HuH-7.5 (cell line): ENCODE results near the gene ZNF544.
"Not testable (repeated sequence)": the region's sequence is repeated elsewhere in the genome, so short reads cannot be mapped to it uniquely, and the experiment has no call there.

ENCODE experiments used
- DNase-seq: peaks from one replicate; pipeline ENCODE4 v3.0.0; 2011; ENCODE audit warnings: low spot score

Gene ZNF544

DNA sequence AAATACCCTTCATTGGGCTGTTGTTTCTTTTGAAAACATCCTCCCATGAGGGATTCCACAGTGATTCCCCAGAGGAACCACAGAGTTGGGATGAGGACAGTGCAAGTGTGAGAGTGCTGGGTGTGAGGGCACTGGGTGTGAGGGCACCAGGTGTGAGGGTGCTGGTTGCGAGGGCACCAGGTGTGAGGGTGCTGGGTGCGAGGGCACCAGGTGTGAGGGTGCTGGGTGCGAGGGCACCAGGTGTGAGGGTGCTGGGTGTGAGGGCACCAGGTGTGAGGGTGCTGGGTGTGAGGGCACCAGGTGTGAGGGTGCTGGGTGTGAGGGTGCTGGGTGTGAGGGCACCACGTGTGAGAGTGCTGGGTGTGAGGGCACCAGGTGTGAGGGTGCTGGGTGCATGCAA lies 29.5 kb downstream of the ZNF544 start:
- not testable (repeated sequence) for DNase-seq

GRCh38 chr19:58261600-58261967 lies 32.9 kb downstream of the ZNF544 start:
- DNase-seq = no peak

GRCh38 chr19:58261968-58262921 lies 33.5 kb downstream of the ZNF544 start:
- no peak for DNase-seq

DNA sequence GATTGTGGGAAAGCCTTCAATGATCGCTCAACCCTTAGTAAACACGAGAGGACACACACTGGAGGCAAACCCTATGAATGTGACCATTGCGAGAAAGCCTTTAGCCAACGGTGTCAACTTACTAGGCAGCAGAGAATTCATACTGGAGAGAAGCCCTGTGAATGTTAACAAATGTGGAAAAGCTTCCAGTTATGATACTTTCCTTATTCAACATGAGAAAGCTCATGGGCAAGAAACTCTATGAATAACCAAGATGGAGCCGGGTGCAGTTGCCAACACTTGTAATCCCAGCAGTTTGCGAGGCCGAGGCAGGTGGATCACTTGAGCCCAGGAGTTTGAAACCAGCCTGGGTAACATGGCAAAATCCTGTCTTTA lies 34.2 kb downstream of the ZNF544 start:
- DNase-seq = no peak

DNA sequence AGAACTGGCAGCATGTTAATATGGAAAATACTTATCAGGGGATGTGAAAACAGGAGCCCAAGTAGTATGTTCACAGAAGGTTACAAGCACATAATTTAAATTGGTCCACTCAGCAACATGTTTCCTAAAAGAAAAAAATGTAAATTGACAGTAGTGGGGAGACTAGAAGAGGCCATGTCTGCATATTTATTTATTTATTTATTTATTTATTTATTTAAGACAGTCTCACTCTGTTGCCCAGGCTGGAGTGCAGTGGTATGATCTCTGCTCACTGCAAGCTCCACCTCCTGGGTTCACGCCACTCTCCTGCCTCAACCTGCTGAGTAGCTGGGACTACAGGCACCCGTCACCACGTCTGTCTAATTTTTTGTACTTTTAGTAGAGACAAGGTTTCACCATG lies 36.4 kb downstream of the ZNF544 start:
- DNase-seq = no peak

GRCh38 chr19:58268344-58268743 lies 39.6 kb downstream of the ZNF544 start:
- no peak for DNase-seq

- no peak for DNase-seq
Measured at GRCh38 chr19:58274771-58275201, 46.1 kb downstream of the ZNF544 start.

DNA sequence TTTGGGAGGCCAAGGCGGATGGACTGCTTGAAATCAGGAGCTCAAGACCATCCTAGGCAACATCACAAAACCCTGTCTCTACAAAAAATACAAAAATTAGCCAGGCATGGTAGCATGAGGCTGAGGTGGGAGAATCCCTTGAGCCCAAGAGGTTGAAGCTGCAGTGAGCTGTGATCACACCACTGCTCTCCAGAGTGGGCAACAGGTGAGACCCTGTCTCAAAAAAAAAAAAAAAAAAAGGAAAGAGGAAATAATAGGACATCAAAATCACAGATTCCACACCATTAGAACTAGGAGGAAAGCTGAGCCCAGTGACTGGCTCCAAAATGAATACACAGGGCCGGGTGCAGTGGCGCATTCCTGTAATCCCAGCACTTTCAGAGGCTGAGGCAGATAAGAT lies 46.9 kb downstream of the ZNF544 start:
- DNase-seq = no peak

- DNase-seq = no peak
Measured at GRCh38 chr19:58277197-58277596, 48.5 kb downstream of the ZNF544 start.

DNA sequence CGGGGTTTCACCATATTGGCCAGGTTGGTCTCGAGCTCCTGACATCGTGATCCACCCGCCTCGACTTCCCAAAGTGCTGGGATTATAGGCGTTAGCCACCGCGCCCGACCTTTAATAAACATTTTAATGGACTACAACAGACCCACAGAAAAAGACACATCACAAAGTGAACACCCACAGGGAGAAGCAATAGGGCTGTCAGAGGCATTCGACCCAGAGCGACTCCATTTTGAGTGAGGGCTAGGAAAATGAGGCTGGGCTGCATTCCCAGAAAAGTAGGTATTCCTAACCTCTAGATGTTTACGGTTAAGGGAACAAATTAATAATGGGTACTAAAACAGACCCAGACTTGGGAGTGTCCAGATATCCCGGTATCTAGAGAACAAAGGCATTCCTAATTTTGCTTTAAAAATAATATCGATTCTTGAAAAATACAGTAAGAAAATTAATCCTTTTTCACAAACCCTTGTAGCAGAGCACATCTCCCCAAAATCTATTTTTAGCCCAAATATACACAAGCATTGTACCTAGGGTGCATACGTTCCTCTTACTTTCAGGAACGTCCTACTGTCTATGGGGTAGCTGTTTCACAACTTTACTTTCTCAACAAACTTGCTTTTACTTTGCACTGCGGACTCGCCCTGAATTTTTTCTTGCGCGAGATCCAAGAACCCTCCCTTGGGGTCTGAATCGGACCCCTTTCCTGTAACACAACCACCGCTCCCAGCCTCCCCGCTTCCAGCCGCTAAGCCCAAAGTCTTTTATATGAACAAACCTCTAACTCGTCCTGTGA lies 49.2 kb downstream of the ZNF544 start:
- DNase-seq = no peak

- peak; percentile 99 for DNase-seq
Measured at GRCh38 chr19:58278541-58279041, 49.9 kb downstream of the ZNF544 start, which contains the start of gene ZNF8. Gene ZNF8 (plus strand): TSS chr19:58278955. CDS start chr19:58279082, 127 bp downstream.

DNA sequence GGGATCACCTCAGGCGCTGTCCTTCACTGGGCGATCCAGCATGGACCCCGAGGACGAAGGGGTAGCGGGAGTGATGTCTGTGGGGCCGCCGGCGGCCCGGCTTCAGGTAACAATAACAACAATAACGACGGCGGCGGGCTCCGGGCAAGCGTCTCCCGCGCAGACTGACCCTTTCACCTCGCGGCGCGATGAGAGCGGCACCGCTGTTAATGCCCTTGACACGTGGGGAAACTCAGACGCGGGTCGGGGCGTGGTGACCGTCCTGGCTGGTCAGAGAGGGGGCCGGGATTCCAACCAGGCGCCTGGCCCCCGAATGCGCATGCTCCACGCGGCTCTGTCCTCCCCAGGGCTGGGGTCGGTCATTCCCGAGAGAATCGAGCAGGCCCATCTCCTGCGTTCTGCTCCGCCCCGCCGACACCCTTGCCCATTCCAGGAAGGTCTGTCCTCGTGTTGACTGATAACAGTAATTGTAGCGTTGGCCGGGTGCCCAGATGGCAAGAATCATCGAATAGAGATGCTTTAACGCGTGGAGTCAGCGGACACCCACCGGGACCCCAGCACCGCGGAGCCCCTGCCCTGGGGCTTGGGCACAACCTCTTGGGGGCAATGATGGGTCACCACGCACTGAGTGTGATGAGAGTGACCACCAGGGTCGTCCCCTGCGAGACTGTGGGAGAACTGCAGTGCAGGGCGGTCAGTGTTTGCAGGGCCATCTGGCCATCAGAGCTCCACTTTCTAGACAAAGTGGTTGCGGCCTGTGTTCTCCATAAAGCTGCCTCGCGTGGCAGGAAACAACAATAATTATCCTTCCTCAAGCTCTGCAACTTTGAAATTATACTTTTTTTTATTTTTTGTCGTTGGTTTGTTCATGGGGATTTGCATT lies 50.6 kb downstream of the ZNF544 start:
- DNase-seq = peak; percentile 55

DNA sequence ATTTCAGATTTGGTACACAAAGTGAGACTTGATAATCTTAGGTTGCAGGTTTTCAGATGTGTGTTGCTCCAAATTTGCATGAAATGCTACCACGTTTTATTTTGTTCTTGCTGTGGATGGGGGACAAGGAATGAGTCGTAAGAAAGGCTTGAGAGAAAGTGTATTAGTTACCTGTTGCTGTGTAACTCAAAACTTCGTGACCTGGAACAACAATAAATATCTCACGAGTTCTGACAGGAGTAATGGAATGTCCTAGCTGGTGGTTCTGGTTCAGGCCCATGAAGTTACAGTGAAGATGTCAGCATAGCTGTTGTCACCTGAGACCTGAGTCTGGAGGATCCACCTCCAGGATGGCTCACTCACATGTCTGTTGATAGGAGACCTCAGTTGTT lies 51.2 kb downstream of the ZNF544 start:
- no peak for DNase-seq

DNA sequence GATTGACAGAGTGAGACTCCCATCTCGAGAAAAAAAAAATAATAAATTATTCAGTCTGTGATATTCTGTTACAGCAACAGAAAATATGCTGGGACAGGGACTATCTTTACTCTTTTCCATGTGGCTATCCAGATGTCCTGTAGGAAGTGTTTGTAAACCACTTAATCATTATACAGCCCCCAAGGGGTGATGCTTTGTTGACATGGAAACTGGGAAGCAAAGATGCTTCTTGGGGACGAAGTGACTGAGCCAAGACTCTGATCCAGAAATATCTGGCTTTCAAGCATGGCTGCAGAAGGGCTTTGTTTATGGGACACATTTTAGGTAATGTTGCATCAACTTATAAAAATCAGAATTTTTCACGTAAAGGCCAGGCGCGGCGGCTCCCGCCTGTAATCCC lies 55.5 kb downstream of the ZNF544 start:
- DNase-seq = no peak

DNA sequence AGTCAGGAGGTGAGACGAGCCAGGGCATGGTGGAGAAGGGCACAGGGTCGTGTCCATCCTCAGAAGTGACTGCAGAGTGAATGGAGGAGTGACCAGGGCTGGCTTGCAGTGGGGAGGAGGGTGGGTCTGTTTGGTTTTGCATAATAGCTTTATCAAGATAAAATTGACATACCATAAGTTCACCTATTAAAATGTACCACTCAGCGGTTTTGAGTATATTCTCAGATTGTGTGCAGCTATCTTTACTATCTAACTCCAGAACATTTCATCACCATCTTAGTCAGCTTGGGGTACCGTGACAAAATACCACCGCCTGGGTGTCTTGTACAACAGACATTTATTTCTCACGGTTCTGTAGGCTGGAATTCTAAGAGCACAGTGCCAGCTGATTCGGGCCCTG lies 63.2 kb downstream of the ZNF544 start:
- no peak for DNase-seq

DNA sequence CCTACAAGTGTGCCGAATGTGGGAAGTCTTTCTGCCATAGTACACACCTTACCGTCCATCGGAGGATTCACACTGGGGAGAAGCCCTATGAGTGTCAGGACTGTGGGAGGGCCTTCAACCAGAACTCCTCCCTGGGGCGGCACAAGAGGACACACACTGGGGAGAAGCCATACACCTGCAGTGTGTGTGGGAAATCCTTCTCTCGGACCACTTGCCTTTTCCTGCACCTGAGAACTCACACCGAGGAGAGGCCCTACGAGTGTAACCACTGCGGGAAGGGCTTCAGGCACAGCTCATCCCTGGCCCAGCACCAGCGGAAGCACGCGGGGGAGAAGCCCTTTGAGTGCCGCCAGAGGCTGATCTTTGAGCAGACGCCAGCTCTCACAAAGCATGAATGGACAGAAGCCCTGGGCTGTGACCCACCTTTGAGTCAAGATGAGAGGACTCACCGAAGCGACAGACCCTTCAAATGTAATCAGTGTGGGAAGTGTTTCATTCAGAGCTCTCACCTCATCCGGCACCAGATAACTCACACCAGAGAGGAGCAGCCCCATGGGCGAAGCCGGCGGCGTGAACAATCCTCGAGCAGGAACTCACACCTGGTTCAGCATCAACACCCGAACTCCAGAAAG lies 66.1 kb downstream of the ZNF544 start:
- DNase-seq = no peak

- no peak for DNase-seq
Measured at GRCh38 chr19:58296104-58296503, 67.4 kb downstream of the ZNF544 start.

DNA sequence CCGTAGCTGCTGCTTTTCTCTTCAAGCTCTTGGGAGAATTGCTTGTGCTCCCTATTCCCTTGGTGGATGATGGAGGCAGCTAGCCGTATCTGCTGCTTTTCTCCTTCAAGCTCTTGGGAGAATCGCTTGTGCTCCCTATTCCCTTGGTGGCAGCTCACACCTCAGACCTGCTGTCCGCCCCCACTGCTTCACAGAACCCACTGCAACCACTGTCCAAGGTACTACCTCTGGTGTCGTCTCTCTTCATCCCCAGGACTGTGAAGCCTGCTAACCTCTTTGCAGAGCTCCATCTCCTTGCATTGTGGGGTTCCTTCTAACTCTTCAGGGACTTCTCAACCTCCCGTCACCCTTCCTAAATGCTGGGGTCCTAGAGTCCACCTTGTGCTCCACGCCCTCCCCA lies 71.9 kb downstream of the ZNF544 start:
- no peak for DNase-seq

DNA sequence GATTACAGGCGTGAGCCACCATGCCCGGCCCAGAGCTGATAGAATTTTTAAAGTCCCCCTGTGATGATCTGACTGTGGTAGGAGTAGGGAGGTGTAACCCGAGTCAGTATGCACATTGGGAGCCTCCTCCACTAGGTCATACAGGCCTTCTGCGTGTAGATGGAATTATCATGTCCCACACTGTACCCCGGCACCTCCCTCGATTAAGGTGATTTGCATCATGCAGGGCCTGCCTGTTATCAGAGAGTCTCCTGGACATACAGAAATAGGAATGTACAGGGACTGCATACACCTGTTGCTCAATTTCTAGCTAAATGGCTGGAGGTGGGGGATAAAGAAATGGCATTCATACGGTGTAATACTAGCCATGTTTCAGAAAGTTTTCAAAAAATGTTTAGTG lies 75.5 kb downstream of the ZNF544 start:
- no peak for DNase-seq

DNA sequence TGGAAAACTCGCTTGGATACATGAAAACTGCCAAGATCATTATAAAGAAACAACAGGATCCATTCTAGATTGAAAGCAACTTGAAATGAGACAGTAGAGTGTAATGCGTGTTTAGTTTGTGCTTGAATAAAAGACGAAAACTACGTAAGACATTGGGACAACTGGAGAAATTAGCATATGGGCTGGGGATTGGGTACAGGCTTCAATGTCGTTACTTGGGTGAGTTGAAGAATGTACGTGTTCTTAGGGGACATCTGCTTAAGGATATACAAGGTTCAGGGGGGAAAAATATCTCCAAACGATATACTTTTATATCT lies 76.0 kb downstream of the ZNF544 start:
- no peak for DNase-seq

- DNase-seq = peak; percentile 90
Measured at GRCh38 chr19:58305065-58305931, 76.6 kb downstream of the ZNF544 start, which contains the start of gene ERVK3-1. Gene ERVK3-1 (plus strand): TSS chr19:58305377. CDS start chr19:58312169, 6,792 bp downstream.
